ENCODE measurements around the gene LANCL2. TPM values are rescaled to one million over a fixed set of nuclear protein-coding genes. Genes with fewer than 3 reads are reported as not detected.

LANCL2 gene
- polyA plus RNA-seq, 4 donors = 12.1 to 19.4 (median 13.8) TPM

DNA sequence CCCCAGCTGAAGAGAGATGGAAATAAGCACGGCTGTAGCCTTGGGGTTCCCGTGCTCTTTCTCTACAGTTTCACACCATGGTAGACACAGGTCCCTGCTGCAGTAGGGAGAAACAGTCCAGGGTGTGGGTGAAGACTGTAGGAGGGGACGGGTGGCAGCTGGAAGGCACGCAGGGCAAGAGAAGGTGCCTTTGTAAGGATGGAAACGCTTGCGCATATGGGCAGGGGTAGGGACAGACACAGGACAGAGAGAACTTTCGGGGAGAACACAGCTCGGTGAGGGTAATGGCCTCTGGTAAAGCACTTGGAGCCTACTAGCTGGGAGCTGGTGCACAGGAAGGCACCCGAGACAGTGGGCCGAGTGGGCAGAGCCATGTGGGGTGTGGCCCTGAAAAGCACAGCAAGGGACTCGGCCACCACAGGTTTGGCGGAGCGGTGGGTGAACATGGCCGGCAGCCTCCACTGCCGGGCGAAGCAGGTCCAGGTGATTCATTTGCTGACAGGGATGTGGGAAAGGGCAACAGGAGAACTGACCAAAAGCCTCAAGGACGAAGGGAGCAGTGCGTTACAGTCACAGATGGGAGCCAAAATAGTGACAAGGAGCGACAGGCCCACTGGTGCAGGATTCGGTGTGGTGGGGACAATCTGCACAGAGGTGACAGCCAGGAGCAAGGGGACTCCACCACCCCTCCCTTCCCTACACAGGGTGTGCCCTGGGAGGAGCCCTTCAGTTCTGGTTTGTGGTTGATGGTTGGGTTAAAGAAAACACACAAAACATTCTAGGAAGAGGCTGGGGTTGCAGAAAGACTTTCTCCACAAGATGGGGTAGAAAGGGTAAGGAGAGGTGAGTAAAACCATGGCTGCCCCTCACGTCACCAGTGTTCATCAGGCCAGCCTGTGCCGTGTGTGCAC is 110.1 kb downstream of the LANCL2 start:
- Histone ChIP-seq H3K4me1 (ENCODE audit: control insufficient read depth in 3 of 3, insufficient read depth in 2 of 3, low read depth in 1 of 3, low read length in 2 of 3) (peaks cover 0 to 2% (median 0%) of the 10 kb centered on the region in 3 donors), H3K9me3 (ENCODE audit: control insufficient read depth in 2 of 2, insufficient read depth in 1 of 2, low read depth in 1 of 2, low read length in 1 of 2) (no peaks in the 10 kb centered on the region), H3K27ac (ENCODE audit: low read depth in 1 of 3, low read length in 2 of 3) (no peak overlapping the region), H3K27me3 (ENCODE audit: control insufficient read depth in 3 of 3, insufficient read depth in 3 of 3, low read length in 3 of 3) (no peaks in the 10 kb centered on the region), H3K4me3 (ENCODE audit: low read depth in 1 of 3, low read length in 3 of 3) (no peak overlapping the region), H3K36me3 (ENCODE audit: control insufficient read depth in 3 of 3, insufficient read depth in 2 of 3, low read depth in 1 of 3, low read length in 3 of 3) (peaks cover 0 to 25% (median 4%) of the 10 kb centered on the region in 3 donors)
- DNase-seq (no peak), FAIRE-seq (no peak)
- 86 to 91% (median 88%) methylated on average over 22 of the region's 22 CpGs for WGBS, 3 donors

DNA sequence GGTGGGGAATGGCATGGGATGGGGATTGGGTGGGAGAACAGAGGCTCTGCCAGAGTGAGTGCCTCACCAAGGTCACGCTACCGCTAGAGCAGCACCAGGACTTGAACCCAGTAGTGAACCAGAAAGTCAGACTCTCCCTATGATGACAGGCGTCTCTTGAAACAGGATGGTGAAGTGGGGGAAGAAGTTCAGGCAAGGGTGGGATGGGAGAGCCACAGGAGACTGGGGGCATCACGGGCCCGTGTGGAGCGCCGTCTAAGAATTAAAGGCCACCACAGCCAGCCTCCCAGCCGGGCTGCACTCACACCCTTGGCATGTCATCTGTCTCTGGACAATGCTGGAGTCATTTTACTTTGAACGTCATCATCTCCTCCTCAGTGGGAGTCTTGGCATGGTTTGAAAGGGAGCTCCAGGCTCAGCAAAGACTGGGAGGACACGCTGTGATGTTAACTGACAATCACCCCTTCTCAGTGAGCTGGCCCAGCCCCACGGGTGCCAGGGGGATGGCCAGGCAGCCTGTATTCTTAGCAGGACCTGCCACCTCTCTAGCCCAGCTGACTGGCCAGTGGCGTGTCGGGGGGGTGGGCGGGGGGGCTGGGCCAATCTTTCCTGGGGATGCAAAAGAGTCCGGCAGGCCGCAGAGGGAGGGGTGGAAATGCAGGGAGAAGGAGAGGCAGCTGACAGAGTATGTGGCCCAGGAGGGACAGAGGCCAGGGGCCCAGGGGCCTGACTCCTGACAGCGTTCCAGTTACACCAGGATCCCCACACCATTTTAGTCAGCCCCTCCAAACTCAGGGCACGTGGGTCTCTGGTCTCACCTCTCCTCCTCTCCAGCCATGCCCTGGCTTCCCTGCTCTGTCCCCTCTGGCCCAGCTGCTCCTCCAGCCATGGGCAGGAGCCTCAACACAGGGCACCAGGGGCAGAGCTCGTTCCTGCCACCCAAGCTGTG is 111.0 kb downstream of the LANCL2 start:
- H3K36me3 ChIP-seq (ENCODE audit: control insufficient read depth in 3 of 3, insufficient read depth in 2 of 3, low read depth in 1 of 3, low read length in 3 of 3) = peaks cover 0 to 28% (median 4%) of the 10 kb centered on the region in 3 donors

DNA sequence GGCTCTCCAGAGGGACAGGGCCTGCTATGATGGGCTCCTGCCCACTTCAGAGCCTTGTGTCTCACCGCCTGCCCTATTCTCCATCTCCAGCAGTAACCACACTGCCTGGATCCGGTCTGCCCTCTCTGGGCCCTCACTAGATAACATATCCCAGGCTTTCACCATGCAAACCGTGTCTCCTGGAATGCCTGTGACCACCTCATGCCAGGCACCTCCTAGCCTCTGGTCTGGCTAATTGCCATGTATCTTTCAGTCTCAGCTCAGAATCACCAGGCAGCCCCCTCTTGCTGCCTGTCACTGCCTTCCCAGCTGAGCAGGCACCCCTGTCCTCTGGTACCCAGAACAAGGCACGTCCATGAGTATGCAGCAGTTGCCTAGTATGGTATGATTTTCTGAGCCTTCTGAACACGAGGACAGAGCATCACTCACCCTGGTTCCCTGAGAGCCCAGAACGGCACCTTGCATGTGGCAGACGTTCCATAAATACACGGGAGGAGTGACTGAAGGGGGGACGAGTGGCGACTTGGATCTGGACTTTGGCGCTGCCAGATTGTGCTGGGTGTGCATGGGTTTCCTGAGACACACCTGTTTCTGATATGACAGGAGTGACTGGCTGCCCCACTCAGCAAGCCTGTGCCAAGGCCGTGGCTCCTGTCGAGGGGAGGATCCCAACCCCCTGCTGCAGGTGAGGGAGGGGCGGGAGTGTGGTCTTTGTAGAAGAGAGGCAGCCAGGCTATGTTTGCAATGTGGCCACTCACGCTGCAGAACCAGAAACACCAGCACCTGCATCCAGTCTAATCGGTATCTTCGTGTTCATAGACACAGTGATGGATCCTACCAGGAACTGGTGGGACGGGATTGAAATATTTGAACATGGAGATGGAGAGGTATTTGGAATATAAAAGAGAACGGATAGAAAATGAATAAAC is 112.0 kb downstream of the LANCL2 start:
- Histone ChIP-seq H3K27me3 (ENCODE audit: control insufficient read depth in 3 of 3, insufficient read depth in 3 of 3, low read length in 3 of 3) (no peaks in the 10 kb centered on the region), H3K9me3 (ENCODE audit: control insufficient read depth in 2 of 2, insufficient read depth in 1 of 2, low read depth in 1 of 2, low read length in 1 of 2) (no peaks in the 10 kb centered on the region), H3K4me1 (ENCODE audit: control insufficient read depth in 3 of 3, insufficient read depth in 2 of 3, low read depth in 1 of 3, low read length in 2 of 3) (peaks cover 0 to 2% (median 0%) of the 10 kb centered on the region in 3 donors), H3K4me3 (ENCODE audit: low read depth in 1 of 3, low read length in 3 of 3) (no peak overlapping the region), H3K27ac (ENCODE audit: low read depth in 1 of 3, low read length in 2 of 3) (no peak overlapping the region), H3K36me3 (ENCODE audit: control insufficient read depth in 3 of 3, insufficient read depth in 2 of 3, low read depth in 1 of 3, low read length in 3 of 3) (peaks cover 0 to 30% (median 4%) of the 10 kb centered on the region in 3 donors)
- WGBS, 3 donors = 66 to 85% (median 80%) methylated on average over 19 of the region's 19 CpGs
- FAIRE-seq (no peak), DNase-seq (peak in 1 of 2 donors; percentile 44)

More for the DNA sequence above, 111.0 kb downstream of the LANCL2 start:
- DNase-seq = no peak
- WGBS, 3 donors = 85 to 92% (median 87%) methylated on average over 17 to 19 of the region's 19 CpGs
- H3K27me3 ChIP-seq (ENCODE audit: control insufficient read depth in 3 of 3, insufficient read depth in 3 of 3, low read length in 3 of 3) = no peaks in the 10 kb centered on the region
- H3K4me1 ChIP-seq (ENCODE audit: control insufficient read depth in 3 of 3, insufficient read depth in 2 of 3, low read depth in 1 of 3, low read length in 2 of 3) = peaks cover 0 to 2% (median 0%) of the 10 kb centered on the region in 3 donors
- H3K27ac ChIP-seq (ENCODE audit: low read depth in 1 of 3, low read length in 2 of 3) = no peak overlapping the region
- H3K4me3 ChIP-seq (ENCODE audit: low read depth in 1 of 3, low read length in 3 of 3) = no peak overlapping the region
- FAIRE-seq = no peak
- no peaks in the 10 kb centered on the region for H3K9me3 ChIP-seq (ENCODE audit: control insufficient read depth in 2 of 2, insufficient read depth in 1 of 2, low read depth in 1 of 2, low read length in 1 of 2)

DNA sequence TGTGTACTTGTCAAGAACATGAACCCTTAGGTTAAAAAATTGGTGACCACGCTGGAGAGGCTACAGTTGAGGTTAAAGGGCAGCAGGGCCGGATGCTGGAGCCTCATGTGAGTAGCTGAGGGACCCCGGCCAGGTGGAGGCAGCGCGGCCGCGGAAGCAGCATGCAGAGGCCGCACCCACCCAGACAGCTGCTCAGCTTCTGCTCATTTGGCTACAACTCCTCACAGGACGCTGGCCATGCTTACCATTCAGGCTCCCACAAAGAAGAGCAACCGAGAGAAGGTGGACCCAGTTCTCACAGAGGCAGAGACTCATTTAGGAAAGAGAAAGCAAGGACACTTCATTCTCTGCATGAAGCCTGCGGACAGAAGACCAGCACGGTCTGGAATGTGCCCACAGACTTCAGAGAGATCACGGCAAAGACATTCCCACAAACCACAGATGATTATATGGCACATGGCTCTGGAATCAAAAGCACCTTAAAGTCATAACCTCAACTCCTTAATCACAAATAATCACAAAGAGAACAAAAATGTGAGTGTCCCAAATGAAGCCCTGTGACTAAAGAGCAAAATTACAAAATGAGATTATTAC is 112.7 kb downstream of the LANCL2 start:
- no peak overlapping the region for H3K27ac ChIP-seq (ENCODE audit: low read depth in 1 of 3, low read length in 2 of 3)
- WGBS, 3 donors = 73 to 85% (median 82%) methylated on average over 13 of the region's 13 CpGs
- DNase-seq (no peak), FAIRE-seq (no peak)
- no peaks in the 10 kb centered on the region for H3K27me3 ChIP-seq (ENCODE audit: control insufficient read depth in 3 of 3, insufficient read depth in 3 of 3, low read length in 3 of 3)
- H3K4me1 ChIP-seq (ENCODE audit: control insufficient read depth in 3 of 3, insufficient read depth in 2 of 3, low read depth in 1 of 3, low read length in 2 of 3) = peaks cover 0 to 2% (median 0%) of the 10 kb centered on the region in 3 donors
- H3K36me3 ChIP-seq (ENCODE audit: control insufficient read depth in 3 of 3, insufficient read depth in 2 of 3, low read depth in 1 of 3, low read length in 3 of 3) = peaks cover 0 to 30% (median 4%) of the 10 kb centered on the region in 3 donors
- no peak overlapping the region for H3K4me3 ChIP-seq (ENCODE audit: low read depth in 1 of 3, low read length in 3 of 3)
- H3K9me3 ChIP-seq (ENCODE audit: control insufficient read depth in 2 of 2, insufficient read depth in 1 of 2, low read depth in 1 of 2, low read length in 1 of 2) = no peaks in the 10 kb centered on the region

DNA sequence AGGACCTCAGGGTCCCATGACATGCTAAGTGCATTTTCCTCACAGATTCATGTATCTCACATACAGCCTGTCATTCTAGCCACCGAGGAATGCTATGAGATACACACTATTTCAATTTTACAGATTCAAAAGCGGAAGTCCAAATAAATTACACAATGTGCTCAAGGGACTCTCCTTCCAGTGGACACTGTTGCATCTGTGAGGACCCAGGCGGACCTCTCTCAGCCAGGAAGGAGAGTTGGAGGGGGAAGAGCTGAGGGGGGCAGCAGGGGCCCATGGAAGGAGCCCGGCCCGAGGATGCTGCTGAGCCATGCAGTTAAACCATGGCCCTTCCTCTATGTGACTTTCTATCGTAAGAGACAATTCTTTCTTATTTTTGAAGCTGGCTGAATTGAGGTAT is 113.6 kb downstream of the LANCL2 start:
- Histone ChIP-seq H3K9me3 (ENCODE audit: control insufficient read depth in 2 of 2, insufficient read depth in 1 of 2, low read depth in 1 of 2, low read length in 1 of 2) (no peaks in the 10 kb centered on the region), H3K4me3 (ENCODE audit: low read depth in 1 of 3, low read length in 3 of 3) (no peak overlapping the region), H3K36me3 (ENCODE audit: control insufficient read depth in 3 of 3, insufficient read depth in 2 of 3, low read depth in 1 of 3, low read length in 3 of 3) (peaks cover 0 to 23% (median 4%) of the 10 kb centered on the region in 3 donors), H3K27ac (ENCODE audit: low read depth in 1 of 3, low read length in 2 of 3) (no peak overlapping the region), H3K4me1 (ENCODE audit: control insufficient read depth in 3 of 3, insufficient read depth in 2 of 3, low read depth in 1 of 3, low read length in 2 of 3) (peaks cover 0 to 2% (median 0%) of the 10 kb centered on the region in 3 donors), H3K27me3 (ENCODE audit: control insufficient read depth in 3 of 3, insufficient read depth in 3 of 3, low read length in 3 of 3) (no peaks in the 10 kb centered on the region)
- DNase-seq = no peak
- FAIRE-seq = no peak
- WGBS, 3 donors = 82 to 92% (median 89%) methylated on average over 6 of the region's 6 CpGs

DNA sequence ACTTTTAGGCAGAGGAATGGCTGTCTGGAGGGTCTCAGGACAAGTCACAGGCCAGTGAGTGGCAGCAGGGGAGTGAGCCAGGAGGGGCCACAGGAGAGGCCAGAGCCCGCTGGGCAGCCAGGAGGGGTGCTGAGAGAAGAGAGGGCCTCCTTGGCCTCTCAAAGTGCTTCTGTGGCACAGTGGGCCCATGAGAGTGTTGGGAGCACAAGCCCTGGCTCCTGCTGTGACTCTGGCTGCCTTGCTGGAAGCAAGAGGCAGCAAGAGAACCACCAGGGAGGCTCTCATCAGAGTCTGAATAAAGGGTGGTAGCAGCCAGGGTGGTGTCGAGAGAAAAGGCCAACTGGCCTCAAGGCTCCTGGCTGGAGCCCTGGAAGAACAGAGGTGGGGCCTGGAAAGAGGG is 116.0 kb downstream of the LANCL2 start:
- H3K4me1 ChIP-seq (ENCODE audit: control insufficient read depth in 3 of 3, insufficient read depth in 2 of 3, low read depth in 1 of 3, low read length in 2 of 3) = peaks cover 0 to 2% (median 0%) of the 10 kb centered on the region in 3 donors
- no peak overlapping the region for H3K4me3 ChIP-seq (ENCODE audit: low read depth in 1 of 3, low read length in 3 of 3)
- DNase-seq (no peak), FAIRE-seq (no peak)
- 88 to 97% (median 94%) methylated on average over 2 of the region's 2 CpGs for WGBS, 3 donors
- no peak overlapping the region for H3K27ac ChIP-seq (ENCODE audit: low read depth in 1 of 3, low read length in 2 of 3)
- no peaks in the 10 kb centered on the region for H3K27me3 ChIP-seq (ENCODE audit: control insufficient read depth in 3 of 3, insufficient read depth in 3 of 3, low read length in 3 of 3)
- H3K9me3 ChIP-seq (ENCODE audit: control insufficient read depth in 2 of 2, insufficient read depth in 1 of 2, low read depth in 1 of 2, low read length in 1 of 2) = no peaks in the 10 kb centered on the region
- H3K36me3 ChIP-seq (ENCODE audit: control insufficient read depth in 3 of 3, insufficient read depth in 2 of 3, low read depth in 1 of 3, low read length in 3 of 3) = peaks cover 0 to 25% (median 4%) of the 10 kb centered on the region in 3 donors

DNA sequence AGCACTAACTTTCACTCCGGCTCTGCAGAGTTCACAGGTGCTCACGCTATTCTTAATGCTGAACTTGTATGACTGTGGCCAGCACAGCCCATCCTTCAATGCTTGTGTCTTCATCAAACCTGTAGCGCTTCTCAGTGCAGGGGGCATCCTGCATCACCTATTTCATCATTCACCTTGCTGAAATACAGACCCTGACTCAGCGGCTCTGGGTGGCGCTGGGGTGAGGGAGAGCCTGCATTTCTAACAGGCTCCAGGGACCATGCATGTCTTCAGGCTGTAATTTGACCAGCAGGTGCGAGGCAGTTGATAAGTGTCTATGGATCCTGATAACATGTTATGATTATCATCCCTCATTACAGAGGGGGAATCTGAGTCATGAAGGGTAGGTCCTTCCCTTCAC is 117.9 kb downstream of the LANCL2 start:
- Histone ChIP-seq H3K4me3 (ENCODE audit: low read depth in 1 of 3, low read length in 3 of 3) (no peak overlapping the region), H3K36me3 (ENCODE audit: control insufficient read depth in 3 of 3, insufficient read depth in 2 of 3, low read depth in 1 of 3, low read length in 3 of 3) (peaks cover 0 to 26% (median 4%) of the 10 kb centered on the region in 3 donors), H3K9me3 (ENCODE audit: control insufficient read depth in 2 of 2, insufficient read depth in 1 of 2, low read depth in 1 of 2, low read length in 1 of 2) (no peaks in the 10 kb centered on the region), H3K27ac (ENCODE audit: low read depth in 1 of 3, low read length in 2 of 3) (no peak overlapping the region), H3K4me1 (ENCODE audit: control insufficient read depth in 3 of 3, insufficient read depth in 2 of 3, low read depth in 1 of 3, low read length in 2 of 3) (peaks cover 0 to 2% (median 0%) of the 10 kb centered on the region in 3 donors), H3K27me3 (ENCODE audit: control insufficient read depth in 3 of 3, insufficient read depth in 3 of 3, low read length in 3 of 3) (no peaks in the 10 kb centered on the region)
- DNase-seq (no peak), FAIRE-seq (no peak)
- WGBS, 3 donors = 79 to 90% (median 84%) methylated on average over 6 of the region's 6 CpGs
